Measurements from ENCODE around the gene DNAJC3.
"Not testable (repeated sequence)": the region's sequence is repeated elsewhere in the genome, so short reads cannot be mapped to it uniquely, and the experiment has no call there.

Gene DNAJC3

GRCh38 chr13:95676105-95676761 is 706 bp upstream of the DNAJC3 start:
- DNase-seq, result no peak

DNA sequence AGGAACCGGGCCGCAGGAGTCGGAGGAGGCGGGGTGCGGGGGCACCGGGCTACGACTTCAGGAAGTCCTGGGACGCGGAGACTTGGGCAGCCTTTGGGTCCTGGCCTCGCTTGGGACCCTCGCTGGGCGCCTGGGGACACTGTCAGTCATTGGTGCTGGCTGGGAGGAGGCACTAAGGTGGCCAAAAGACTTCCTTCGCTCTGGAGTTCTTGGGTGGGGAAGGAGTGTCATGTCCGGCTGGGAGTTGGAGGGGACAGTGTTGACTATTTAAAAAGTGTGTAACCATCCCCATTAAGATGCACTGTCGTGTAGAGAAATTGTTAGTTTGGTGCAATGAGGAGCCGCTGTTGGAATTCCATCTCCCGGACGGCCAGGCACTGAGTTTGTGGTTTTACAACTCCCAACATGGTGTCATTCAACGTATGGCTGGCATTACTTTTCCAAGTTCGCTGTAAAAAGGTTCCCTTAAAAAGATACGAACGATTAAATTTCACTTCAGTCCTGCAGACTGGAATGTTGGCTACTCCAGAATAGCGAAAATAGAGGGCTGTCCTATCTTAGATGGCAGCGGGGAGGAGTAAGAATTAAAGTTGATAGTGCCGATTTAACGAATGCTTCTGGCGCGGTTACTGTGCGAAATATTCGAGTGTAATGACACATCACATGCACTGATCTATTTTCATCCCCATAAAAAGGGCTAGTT is 776 bp downstream of the DNAJC3 start:
- DNase-seq, result no peak

DNA sequence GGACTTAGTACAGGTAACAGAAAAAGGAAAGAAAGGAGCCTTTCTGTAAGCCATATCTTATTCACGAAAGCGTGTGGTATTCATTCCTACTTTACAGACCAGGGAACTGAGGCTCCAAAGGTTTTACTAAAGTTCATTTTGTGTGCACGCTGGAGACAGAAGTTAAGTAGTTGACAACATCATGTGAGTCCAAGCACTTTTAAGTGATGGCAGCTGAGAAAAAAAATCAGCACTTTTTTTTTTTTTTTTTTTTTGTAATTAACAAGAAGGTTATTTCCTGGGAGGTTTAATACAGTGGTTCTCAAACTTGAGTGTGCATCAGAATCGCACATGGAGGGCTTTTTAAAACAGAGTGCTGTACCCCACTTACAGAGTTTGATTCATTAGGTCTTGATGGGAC is 2.0 kb downstream of the DNAJC3 start:
- DNase-seq, result no peak

- DNase-seq, result no peak
Observed at GRCh38 chr13:95679722-95680121, 2.8 kb downstream of the DNAJC3 start.

DNA sequence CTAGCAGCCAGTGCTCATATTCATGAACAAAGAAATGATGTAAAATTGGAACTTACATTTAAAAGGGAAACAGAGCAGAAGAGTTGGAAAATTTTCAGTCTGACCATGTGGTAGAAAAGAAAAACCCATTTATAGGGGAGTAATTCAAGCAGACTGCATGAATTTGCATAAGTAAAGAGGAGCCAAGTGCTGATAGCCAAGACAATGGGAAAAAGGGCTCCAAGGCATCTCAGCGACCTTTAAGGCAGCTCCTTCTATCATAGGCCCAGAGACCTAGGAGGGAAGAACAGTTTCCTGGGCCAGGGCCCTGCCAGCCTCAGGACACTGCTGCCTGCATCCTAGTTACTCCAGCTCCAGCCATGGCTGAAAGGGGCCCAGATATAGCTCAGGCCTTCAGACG is 7.5 kb downstream of the DNAJC3 start:
- no peak for DNase-seq

DNA sequence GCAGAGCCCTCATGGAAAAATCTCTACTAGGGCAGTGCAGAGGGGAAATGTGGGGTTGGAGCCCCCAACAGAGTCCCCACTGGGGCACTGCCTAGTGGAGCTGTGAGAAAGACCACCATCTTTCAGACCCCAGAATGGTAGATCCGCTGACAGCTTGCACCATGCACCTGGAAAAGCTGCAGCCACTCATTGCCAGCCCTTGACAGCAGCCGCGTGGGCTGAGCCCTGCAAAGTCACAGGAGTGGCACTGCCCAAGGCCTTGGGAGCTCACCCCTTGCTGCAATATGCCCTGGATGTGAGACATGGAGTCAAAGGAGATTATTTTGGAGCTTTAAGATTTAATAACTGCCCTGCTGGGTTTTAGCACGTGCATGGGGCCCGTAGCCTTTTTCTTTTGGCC is 8.0 kb downstream of the DNAJC3 start:
- DNase-seq, result not testable (repeated sequence)

GRCh38 chr13:95689582-95689926 is 12.6 kb downstream of the DNAJC3 start:
- DNase-seq, result no peak

- DNase-seq, result not testable (repeated sequence)
Observed at GRCh38 chr13:95690986-95691385, 14.0 kb downstream of the DNAJC3 start.

- no peak for DNase-seq
Observed at GRCh38 chr13:95697052-95697680, 20.2 kb downstream of the DNAJC3 start.

DNA sequence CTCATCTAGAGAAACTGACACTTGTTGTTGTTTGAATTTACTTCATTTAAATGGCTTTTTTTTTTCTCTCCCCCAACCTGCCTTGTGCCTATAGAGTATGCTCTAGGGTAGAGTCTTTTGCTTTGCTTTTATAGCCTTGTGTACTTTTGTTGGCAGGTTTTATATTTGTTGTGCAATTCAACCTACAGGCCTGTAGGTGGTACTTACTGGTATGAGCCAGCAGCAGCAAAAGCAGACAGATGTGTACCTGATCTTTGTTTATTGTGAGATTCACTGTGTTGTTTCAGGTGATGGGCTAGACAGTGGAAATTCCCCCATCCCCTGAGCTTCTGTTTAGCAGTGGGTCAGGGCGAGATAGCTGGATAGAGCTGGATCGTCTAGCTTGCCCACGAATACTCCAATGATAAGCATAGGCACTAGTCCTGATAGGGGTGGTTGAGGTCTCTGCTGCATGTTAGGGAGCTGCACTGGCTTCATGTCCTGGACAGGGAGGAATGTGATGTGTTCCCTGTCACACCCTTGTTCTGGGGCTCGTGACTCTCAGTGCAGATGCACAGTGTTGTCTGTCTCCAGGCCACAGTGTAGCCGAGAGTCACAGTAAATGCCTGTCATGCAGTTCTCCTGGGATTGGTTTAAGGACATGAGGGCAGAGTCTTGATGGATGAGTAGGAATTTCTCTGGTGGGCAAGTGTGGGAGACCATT is 21.3 kb downstream of the DNAJC3 start:
- DNase-seq, result no peak

- DNase-seq, result no peak
Observed at GRCh38 chr13:95703576-95703975, 26.6 kb downstream of the DNAJC3 start.

DNA sequence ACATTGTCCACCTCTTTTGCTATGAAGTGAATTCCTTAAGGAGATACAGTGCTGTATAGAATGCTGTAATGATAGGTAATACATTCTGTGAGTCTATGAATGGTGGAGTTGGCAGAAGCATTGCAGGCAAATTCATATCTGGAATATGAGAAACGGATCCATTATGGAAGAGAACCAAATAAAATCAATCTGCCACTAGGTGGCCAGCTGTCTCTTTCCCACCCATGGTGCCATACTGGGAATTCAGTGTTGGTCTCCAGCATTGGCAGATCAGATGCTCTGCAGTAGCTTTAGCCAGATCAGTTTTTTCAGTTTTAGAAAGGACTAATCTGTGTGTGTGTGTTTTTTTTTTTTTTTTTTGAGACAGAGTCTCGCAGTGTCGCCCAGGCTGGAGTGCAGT is 27.6 kb downstream of the DNAJC3 start:
- no peak for DNase-seq

DNA sequence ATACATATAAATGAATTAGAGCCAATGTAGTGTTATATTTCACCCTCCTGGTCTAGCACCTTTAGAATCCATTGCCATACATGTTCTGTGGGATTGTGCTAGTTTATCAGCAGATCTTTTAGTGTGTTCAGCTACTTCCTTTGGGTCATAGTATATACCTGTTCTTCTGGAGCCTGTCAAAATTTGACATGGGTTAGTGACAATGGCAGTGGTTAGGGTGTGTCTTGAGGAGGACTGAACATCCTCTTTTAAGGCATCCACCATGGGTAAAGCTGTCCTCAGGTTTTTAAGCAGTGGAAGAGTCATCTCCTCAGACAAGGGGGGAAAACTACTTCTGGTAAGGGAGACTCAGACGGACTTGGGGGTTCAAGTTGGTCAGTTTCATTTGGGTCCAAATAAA is 29.4 kb downstream of the DNAJC3 start:
- DNase-seq, result no peak

- no peak for DNase-seq
Observed at GRCh38 chr13:95707035-95707434, 30.1 kb downstream of the DNAJC3 start.

GRCh38 chr13:95707442-95708390 is 30.8 kb downstream of the DNAJC3 start:
- no peak for DNase-seq

DNA sequence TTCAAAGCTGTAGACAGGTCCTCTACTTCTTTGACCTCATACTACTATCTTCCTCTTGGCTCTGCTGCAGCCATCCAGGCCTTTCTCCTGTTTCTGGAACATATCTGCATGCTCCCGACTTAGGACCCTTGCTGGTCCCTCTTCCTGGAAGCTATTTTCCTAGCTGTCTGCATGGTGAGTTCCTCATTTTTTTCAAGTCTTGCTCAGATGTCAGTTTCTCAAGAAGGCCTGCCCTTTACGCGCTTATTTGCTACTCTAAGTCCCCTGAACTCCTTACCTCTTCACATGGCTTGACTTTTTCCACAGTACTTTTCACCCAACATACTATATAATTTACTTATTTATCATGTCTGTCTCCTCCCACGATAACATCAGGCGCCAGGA is 31.4 kb downstream of the DNAJC3 start:
- DNase-seq, result no peak

GRCh38 chr13:95708811-95709500 is 32.0 kb downstream of the DNAJC3 start:
- DNase-seq, result no peak

DNA sequence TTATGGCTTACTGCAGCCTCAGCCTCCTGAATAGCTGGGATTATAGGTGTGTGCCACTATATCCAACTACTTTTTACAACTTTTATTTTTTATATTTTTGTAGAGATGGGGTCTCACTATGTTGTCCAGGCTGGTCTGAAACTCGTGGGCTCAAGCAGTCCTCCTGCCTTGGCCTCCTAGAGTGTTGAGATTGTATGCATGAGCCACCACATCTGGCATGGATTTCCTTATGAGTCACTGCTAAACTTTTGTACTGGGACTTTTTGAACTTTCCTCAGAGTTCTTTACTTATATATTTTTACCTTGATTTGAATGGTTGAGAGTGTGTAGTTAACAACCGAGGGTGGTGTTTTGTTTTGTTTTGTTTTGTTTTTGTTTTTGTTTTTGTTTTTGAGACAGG is 33.4 kb downstream of the DNAJC3 start:
- DNase-seq, result no peak

- DNase-seq, result not testable (repeated sequence)
Observed at GRCh38 chr13:95712846-95713245, 35.9 kb downstream of the DNAJC3 start.

- no peak for DNase-seq
Observed at GRCh38 chr13:95713651-95714050, 36.7 kb downstream of the DNAJC3 start.

DNA sequence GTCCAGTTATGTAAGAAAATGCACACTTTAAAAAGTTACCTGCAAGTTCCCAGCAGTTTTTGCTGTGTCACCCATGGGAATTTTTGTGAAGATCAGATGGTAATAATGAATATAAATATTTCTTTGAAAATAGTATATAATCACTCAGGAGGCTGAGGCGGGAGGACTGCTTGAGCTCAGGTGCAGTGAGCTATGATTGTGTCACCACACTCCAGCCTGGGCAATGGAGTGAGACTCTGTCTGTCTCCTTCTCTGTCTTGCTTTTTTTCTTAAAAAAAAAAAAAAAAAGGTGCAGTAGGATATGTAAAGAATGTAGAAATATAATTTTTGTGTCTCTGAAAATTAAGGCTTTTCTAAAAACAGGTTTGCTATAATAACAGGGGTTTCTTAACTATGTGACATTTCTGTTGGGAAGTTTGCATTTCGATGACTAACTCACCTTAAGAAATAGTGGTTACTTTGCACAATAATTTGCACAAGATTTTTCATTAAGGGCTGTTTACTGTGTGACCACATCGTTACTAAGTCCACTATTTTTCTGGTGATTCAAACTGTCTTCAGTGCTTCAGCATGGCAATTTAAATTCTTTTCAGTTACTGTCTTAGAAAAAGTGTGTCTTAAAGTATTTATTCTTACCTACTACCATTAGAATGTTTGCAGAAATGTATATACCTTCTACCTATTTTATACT is 37.3 kb downstream of the DNAJC3 start:
- DNase-seq, result no peak

Measured in activated CD8-positive, alpha-beta memory T cell treated with anti-CD3 and anti-CD28 coated beads for 24 hours (primary cell).